ENCODE measurements around the gene PCBP3. TPM values are rescaled to one million over a fixed set of nuclear protein-coding genes. Genes with fewer than 3 reads are reported as not detected.

Gene PCBP3
- total and polyA plus RNA-seq, 2 donors (not counting 3 experiments of a cell fraction or from before 2014, with no cell fraction given): 0.06 to 1.1 TPM

- Histone ChIP-seq H3K4me2 (ENCODE audit: insufficient read depth, low read length) (no peak overlapping the region), H3K4me3 (replicated peaks in 1 of 3; ENCODE audit: insufficient read depth in 1 of 3, low read depth in 1 of 3, low read length in 3 of 3) (no peak overlapping the region), H3K27ac (ENCODE audit: insufficient read depth, low read depth, low read length) (no peak overlapping the region), H3K4me1 (ENCODE audit: control insufficient read depth, extremely low read depth, insufficient read depth, low read length) (no peaks in the 10 kb centered on the region), H3K79me2 (ENCODE audit: control insufficient read depth, insufficient read depth, low read length) (no peaks in the 10 kb centered on the region), H3K27me3 (ENCODE audit: control insufficient read depth in 2 of 2, insufficient read depth in 2 of 2, low read length in 2 of 2) (no peaks in the 10 kb centered on the region), H2AFZ (ENCODE audit: low read depth, low read length) (no peak overlapping the region), H4K20me1 (replicated peaks; ENCODE audit: control insufficient read depth, extremely low read depth, insufficient read depth, low read length) (no peaks in the 10 kb centered on the region), H3K9ac (replicated peaks; ENCODE audit: extremely low read depth, insufficient read depth, low read length) (no peak overlapping the region), H3K36me3 (ENCODE audit: control insufficient read depth in 2 of 2, extremely low read depth in 1 of 2, insufficient read depth in 2 of 2, low read length in 2 of 2) (no peaks in the 10 kb centered on the region), H3K9me3 (replicated peaks; ENCODE audit: control insufficient read depth, insufficient read depth, low read length) (no peaks in the 10 kb centered on the region), H3K9me1 (replicated peaks; ENCODE audit: control insufficient read depth, extremely low read depth, insufficient read depth, low read length) (no peaks in the 10 kb centered on the region)
- FAIRE-seq (no peak), DNase-seq (ENCODE audit: low read depth, low spot score) (no peak)
- ChIA-PET CTCF (no interaction called here), POLR2A (no interaction called here)
- TF ChIP-seq POLR2AphosphoS5 (IDR thresholded peaks at IDR 0.05; ENCODE audit: insufficient read depth, low read depth, low read length) (no peak), POLR2A (IDR thresholded peaks at IDR 0.05; ENCODE audit: low read depth, low read length) (no peak), FOS (IDR thresholded peaks at IDR 0.05; ENCODE audit: borderline replicate concordance, insufficient read depth, low read length) (no peak), MAX (IDR thresholded peaks at IDR 0.05; ENCODE audit: insufficient read depth, insufficient read length) (no peak), GATA2 (IDR thresholded peaks at IDR 0.05; ENCODE audit: insufficient read depth, insufficient read length, low read depth, low read length) (no peak), JUN (IDR thresholded peaks at IDR 0.05; ENCODE audit: borderline replicate concordance, insufficient read depth, insufficient read length, low read depth) (no peak), CTCF (IDR thresholded peaks at IDR 0.05; ENCODE audit: extremely low read depth in 1 of 2, insufficient read depth in 1 of 2, low read depth in 1 of 2, low read length in 2 of 2) (no peak), EZH2 (IDR thresholded peaks at IDR 0.05; ENCODE audit: borderline replicate concordance, low read depth, low read length, severe bottlenecking) (no peak), MYC (IDR thresholded peaks at IDR 0.05; ENCODE audit: low read depth, low read length) (no peak)
- dilution Hi-C loops (cut with MboI; ENCODE audit: extremely low pct_ligation_motif_present, low sequenced_read_pairs): no loop called here
- intact Hi-C loops (cut with micrococcal nuclease): no loop called here
- no TSS peak for BruUV-seq (replicated peaks)
Measured at GRCh38 chr21:45940621-45941337, 297.3 kb downstream of the PCBP3 start.

Data from endothelial cell of umbilical vein (primary cell).